ENCODE measurements around the gene PRG2. TPM values are rescaled to one million over a fixed set of nuclear protein-coding genes. Genes with fewer than 3 reads are reported as not detected.

Gene PRG2
- total and polyA plus RNA-seq, 10 donors: 1.4 to 10.5 (median 3.7) TPM; not detected in 1

DNA sequence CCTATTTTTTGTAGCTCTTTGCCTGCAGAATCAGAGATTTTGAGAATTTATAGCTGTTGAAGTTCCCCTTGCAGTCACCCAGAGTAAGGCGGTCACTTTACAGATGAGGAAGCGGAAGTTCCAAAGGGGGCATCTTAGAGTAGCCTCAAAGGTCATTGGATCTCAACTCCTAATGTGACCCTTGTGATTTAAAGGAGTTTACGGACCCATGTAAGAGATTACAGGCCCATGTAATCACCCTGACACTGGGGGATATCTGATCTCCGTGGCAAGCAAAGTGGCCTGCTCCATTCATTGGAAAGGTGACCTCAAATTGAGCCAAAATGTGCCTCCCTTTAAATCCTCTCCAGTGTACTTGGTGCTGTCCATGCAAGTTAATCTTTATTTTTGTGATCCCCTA lies 36.6 kb downstream of the PRG2 start:
- Histone ChIP-seq H3K27me3 (replicated peaks in 1 of 7) (peaks cover 0 to 7% (median 0%) of the 10 kb centered on the region in 7 donors), H3K36me3 (no peaks in the 10 kb centered on the region), H3K4me1 (peaks cover 0 to 20% (median 3%) of the 10 kb centered on the region in 6 donors), H3K27ac (no peak overlapping the region), H3K4me3 (no peak overlapping the region), H3K9me3 (peaks cover 0 to 9% (median 0%) of the 10 kb centered on the region in 8 donors)
- 62 to 82% (median 68%) methylated on average over 4 of the region's 4 CpGs for WGBS, 5 donors
- TF ChIP-seq POLR2A (IDR thresholded peaks at IDR 0.05): no peak
- TF ChIP-seq POLR2AphosphoS5 (IDR thresholded peaks at IDR 0.05): no peak
- TF ChIP-seq, protein P1, sequence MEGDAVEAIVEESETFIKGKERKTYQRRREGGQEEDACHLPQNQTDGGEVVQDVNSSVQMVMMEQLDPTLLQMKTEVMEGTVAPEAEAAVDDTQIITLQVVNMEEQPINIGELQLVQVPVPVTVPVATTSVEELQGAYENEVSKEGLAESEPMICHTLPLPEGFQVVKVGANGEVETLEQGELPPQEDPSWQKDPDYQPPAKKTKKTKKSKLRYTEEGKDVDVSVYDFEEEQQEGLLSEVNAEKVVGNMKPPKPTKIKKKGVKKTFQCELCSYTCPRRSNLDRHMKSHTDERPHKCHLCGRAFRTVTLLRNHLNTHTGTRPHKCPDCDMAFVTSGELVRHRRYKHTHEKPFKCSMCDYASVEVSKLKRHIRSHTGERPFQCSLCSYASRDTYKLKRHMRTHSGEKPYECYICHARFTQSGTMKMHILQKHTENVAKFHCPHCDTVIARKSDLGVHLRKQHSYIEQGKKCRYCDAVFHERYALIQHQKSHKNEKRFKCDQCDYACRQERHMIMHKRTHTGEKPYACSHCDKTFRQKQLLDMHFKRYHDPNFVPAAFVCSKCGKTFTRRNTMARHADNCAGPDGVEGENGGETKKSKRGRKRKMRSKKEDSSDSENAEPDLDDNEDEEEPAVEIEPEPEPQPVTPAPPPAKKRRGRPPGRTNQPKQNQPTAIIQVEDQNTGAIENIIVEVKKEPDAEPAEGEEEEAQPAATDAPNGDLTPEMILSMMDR (IDR thresholded peaks at IDR 0.05 in 8 of 11, conservative IDR thresholded peaks at IDR 0.05 in 3 of 11): no peak
- intact Hi-C loops (cut with DNase I; ENCODE audit: low total_unique reads): no loop called here
- no peak for DNase-seq

DNA sequence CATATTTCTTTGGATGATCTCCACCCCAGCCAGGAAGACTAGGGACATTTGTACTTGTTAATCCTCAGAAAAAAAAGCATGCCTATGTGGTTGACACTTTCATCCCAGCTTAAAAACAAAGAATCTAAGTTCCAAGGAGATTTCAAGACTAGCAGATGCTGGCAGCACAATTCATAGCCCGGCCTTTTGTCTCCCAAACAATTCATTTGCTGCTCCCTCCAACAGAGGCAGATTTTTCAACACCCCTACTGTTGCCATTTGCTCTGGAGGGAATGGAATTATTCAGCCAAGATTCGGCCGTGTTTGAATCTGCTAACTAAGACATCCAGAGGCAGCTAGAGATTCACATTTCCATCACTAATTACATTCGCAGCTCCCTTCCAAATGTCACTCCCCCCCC lies 37.0 kb downstream of the PRG2 start:
- TF ChIP-seq, protein P1 (IDR thresholded peaks at IDR 0.05 in 8 of 11, conservative IDR thresholded peaks at IDR 0.05 in 3 of 11): no peak
- TF ChIP-seq POLR2AphosphoS5 (IDR thresholded peaks at IDR 0.05): no peak
- no peak for TF ChIP-seq POLR2A (IDR thresholded peaks at IDR 0.05)
- 69 to 76% (median 74%) methylated on average over 4 of the region's 4 CpGs for WGBS, 5 donors
- Histone ChIP-seq H3K27me3 (replicated peaks in 1 of 7) (peaks cover 0 to 7% (median 0%) of the 10 kb centered on the region in 7 donors), H3K4me1 (peaks cover 0 to 20% (median 3%) of the 10 kb centered on the region in 6 donors), H3K9me3 (peaks cover 0 to 9% (median 0%) of the 10 kb centered on the region in 8 donors), H3K4me3 (no peak overlapping the region), H3K36me3 (no peaks in the 10 kb centered on the region), H3K27ac (no peak overlapping the region)
- intact Hi-C loops (cut with DNase I; ENCODE audit: low total_unique reads): no loop called here
- no peak for DNase-seq

DNA sequence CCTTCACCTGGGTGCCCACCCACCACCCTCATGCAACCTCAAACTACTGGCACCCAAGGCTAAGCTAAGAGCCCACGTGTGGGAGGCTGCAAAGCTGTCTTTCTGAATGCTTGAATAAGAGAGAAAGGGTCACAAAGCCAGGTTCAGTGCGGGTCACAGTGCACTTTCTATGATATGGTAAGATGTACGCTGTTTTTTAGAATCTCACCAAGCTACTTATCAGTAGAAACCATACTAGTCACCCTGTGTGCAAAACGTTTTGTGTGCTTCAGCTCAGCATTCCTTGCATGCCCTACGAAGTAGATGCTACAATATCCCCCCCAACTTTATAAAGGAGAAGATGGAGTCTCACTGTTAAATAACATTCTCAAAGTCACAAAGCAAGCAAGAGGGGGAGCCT lies 37.4 kb downstream of the PRG2 start:
- H3K27me3 ChIP-seq (replicated peaks in 1 of 7): peaks cover 0 to 7% (median 0%) of the 10 kb centered on the region in 7 donors
- intact Hi-C loops (cut with DNase I; ENCODE audit: low total_unique reads): no loop called here
- H3K4me1 ChIP-seq: peaks cover 0 to 20% (median 3%) of the 10 kb centered on the region in 6 donors
- 55 to 71% (median 66%) methylated on average over 5 of the region's 5 CpGs for WGBS, 5 donors
- H3K9me3 ChIP-seq: peaks cover 0 to 9% (median 0%) of the 10 kb centered on the region in 8 donors
- no peaks in the 10 kb centered on the region for H3K36me3 ChIP-seq
- no peak overlapping the region for H3K27ac ChIP-seq
- no peak for DNase-seq
- no peak overlapping the region for H3K4me3 ChIP-seq
- TF ChIP-seq, protein P1 (IDR thresholded peaks at IDR 0.05 in 8 of 11, conservative IDR thresholded peaks at IDR 0.05 in 3 of 11): no peak
- TF ChIP-seq POLR2AphosphoS5 (IDR thresholded peaks at IDR 0.05) (no peak), POLR2A (IDR thresholded peaks at IDR 0.05) (no peak)

DNA sequence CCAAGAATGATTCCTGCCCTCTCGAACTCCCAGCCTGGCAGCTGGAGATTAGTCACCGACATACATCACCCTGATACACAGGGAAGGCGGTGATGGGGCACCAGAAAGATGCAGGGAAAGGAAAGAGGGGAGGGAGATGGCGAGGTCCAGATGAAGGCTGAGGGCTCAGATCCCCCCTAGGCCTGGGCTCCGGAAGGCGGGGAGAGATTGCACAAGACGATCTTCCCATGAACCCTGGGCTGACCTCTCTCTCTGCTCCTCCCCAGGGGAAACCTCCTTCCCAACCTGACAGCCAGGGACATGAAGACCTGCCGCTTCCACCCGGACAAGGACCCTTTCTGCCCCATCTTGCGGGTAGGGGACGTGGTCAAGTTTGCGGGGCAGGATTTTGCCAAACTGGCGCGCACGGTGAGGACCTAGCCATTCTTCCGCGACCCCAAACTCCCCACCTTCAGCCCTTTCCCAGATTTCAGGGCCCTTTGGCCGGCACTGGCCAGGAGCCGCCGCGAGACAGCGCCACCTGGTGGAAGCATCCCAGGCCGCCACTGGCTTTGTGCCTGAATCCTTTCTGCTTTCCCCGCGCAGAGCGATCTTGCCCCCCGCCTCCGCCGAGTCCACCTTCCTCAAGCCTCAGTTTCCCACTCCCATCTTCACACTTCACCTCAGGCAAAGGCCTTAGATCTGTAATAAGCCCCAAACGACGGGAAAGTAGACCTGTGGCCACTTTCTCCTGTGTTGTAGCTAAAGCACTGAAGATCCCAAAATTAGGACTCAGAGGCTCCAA lies 40.8 kb downstream of the PRG2 start:
- H3K27ac ChIP-seq: no peak overlapping the region
- TF ChIP-seq POLR2AphosphoS5 (IDR thresholded peaks at IDR 0.05) (peak; percentile 5 to 59 (median 43)), POLR2A (IDR thresholded peaks at IDR 0.05) (no peak)
- TF ChIP-seq, protein P1 (IDR thresholded peaks at IDR 0.05 in 8 of 11, conservative IDR thresholded peaks at IDR 0.05 in 3 of 11): peak; percentile 54 to 90 (median 85)
- peaks cover 0 to 9% (median 0%) of the 10 kb centered on the region in 8 donors for H3K9me3 ChIP-seq
- H3K36me3 ChIP-seq: no peaks in the 10 kb centered on the region
- H3K27me3 ChIP-seq (replicated peaks in 1 of 7): peaks cover 0 to 7% (median 0%) of the 10 kb centered on the region in 7 donors
- DNase-seq: peak; percentile 90
- no peak overlapping the region for H3K4me3 ChIP-seq
- WGBS, 5 donors: 29 to 31% (median 29%) methylated on average over 31 of the region's 31 CpGs
- peaks cover 0 to 17% (median 9%) of the 10 kb centered on the region in 6 donors for H3K4me1 ChIP-seq
- intact Hi-C loops (cut with DNase I; ENCODE audit: low total_unique reads): loop anchor here (10.0 kb wide), 1 partner anchor 295 kb away; the partner anchor contains the start of gene YPEL4

Data from spleen (tissue), 11 donors.